ENCODE results near the gene ISCA2.

- TF ChIP-seq CTCF (IDR thresholded peaks at IDR 0.05; ENCODE audit: low read length), result no peak
- TF ChIP-seq EZH2 (IDR thresholded peaks at IDR 0.05; ENCODE audit: borderline replicate concordance, low read length), result no peak
These were observed 28.2 kb upstream of the ISCA2 start for GRCh38 chr14:74465335-74465734.
